CD4-positive, alpha-beta memory T cell (primary cell): ENCODE results near the gene TEKTIP1. TPM values are rescaled to one million over a fixed set of nuclear protein-coding genes. Genes with fewer than 3 reads are reported as not detected.

Experiments used
- CTCF ChIA-PET: fragments of 350-600 bp; sonication (Branson Sonifier 250); formaldehyde crosslinking; loops from one replicate; lab custom pipeline; 2021; ENCODE audit warnings: inconsistent platforms; ENCODE audit not compliant: partially characterized antibody; lab: Charles Lee
- POLR2A ChIA-PET: fragments of 350-600 bp; sonication (Branson Sonifier 250); formaldehyde crosslinking; loops from one replicate; lab custom pipeline; 2021; ENCODE audit not compliant: partially characterized antibody; lab: Charles Lee
- DNase-seq, 5 donors: peaks; one replicate each; pipeline versions ENCODE4 v3.0.0 to v3.0.0-alpha.2; 2020 to 2022; ENCODE audit warnings: mixed read lengths in 1 of 5
- H3K27ac ChIP-seq: one replicate; pipeline ENCODE4 v1.7.0; 2013; ENCODE audit warnings: low read depth, low read length
- H3K27me3 ChIP-seq: 2 replicates; pipeline ENCODE4 v1.7.0; 2013; ENCODE audit warnings: mild to moderate bottlenecking, low read length, moderate library complexity; ENCODE audit not compliant: insufficient read depth
- H3K36me3 ChIP-seq: 2 replicates; pipeline ENCODE4 v1.7.0; 2013; ENCODE audit warnings: mild to moderate bottlenecking, low read length, moderate library complexity; ENCODE audit not compliant: insufficient read depth
- H3K4me1 ChIP-seq: 2 replicates; pipeline ENCODE4 v1.7.0; 2013; ENCODE audit warnings: mild to moderate bottlenecking, low read length, moderate library complexity; ENCODE audit not compliant: insufficient read depth
- H3K4me3 ChIP-seq, 2 donors: one replicate each; pipeline ENCODE4 v1.7.0; 2013; ENCODE audit warnings: low read length in 2 of 2, mild to moderate bottlenecking in 1 of 2
- H3K9me3 ChIP-seq, 2 donors: one replicate each; pipeline ENCODE4 v1.7.0; 2013; ENCODE audit warnings: low read length in 2 of 2, control low read depth in 1 of 2; ENCODE audit not compliant: control insufficient read depth in 1 of 2
- H3K27ac Mint-ChIP-seq, 7 donors: one replicate each; pipeline ENCODE4 v1.8.0; 2020 to 2021; ENCODE audit warnings: mixed read lengths in 7 of 7, mild to moderate bottlenecking in 6 of 7, inconsistent platforms in 3 of 7, moderate library complexity in 3 of 7
- H3K27me3 Mint-ChIP-seq, 2 donors: one replicate each; pipeline ENCODE4 v1.8.0; 2020 to 2021; ENCODE audit warnings: mixed read lengths in 2 of 2
- H3K36me3 Mint-ChIP-seq, 2 donors: one replicate each; pipeline ENCODE4 v1.8.0; 2020 to 2021; ENCODE audit warnings: mixed read lengths in 2 of 2, inconsistent platforms in 1 of 2, mild to moderate bottlenecking in 1 of 2
- H3K4me1 Mint-ChIP-seq, 4 donors: one replicate each; pipeline ENCODE4 v1.8.0; 2020 to 2021; ENCODE audit warnings: mixed read lengths in 4 of 4, mild to moderate bottlenecking in 1 of 4
- H3K4me3 Mint-ChIP-seq, 8 donors: one replicate each; pipeline ENCODE4 v1.8.0; 2020 to 2021; ENCODE audit warnings: mixed read lengths in 8 of 8, mild to moderate bottlenecking in 7 of 8, moderate library complexity in 6 of 8, inconsistent platforms in 3 of 8
- H3K9me3 Mint-ChIP-seq, 8 donors: one replicate each; pipeline ENCODE4 v1.8.0; 2020 to 2021; ENCODE audit warnings: mixed read lengths in 8 of 8, mild to moderate bottlenecking in 5 of 8, inconsistent platforms in 3 of 8, moderate library complexity in 1 of 8
- intact Hi-C: fragments of 100-400 bp; cut with micrococcal nuclease; formaldehyde crosslinking; loops from one replicate; pipeline ENCODE4 v1.15.1; 2023
- polyA plus RNA-seq, 2 donors: library from polyadenylated mRNA; unstranded; fragments of 300-500 nt; fragmentation: Illumina TruSeq; gene quantifications; one replicate each; pipeline ENCODE4 v1.2.3, GENCODE V29; 2021
- total RNA-seq, 2 experiments: library from RNA; stranded (reverse); gene quantifications; one replicate each; pipeline ENCODE4 v1.2.3, GENCODE V29; 2021

TEKTIP1 gene
- total and polyA plus RNA-seq, 4 experiments from 2014 or later, result 0.55 to 10.6 (median 8.1) TPM; not detected in 1

GRCh38 chr19:3501780-3502179 is 37.2 kb upstream of the TEKTIP1 start:
- H3K36me3 Mint-ChIP-seq, result peaks cover 11 to 19% of the 10 kb centered on the region in 2 donors
- Histone ChIP-seq H3K4me1 (peaks cover 34% of the 10 kb centered on the region), H3K36me3 (peaks cover 6% of the 10 kb centered on the region), H3K27ac (no peak overlapping the region), H3K9me3 (no peaks in the 10 kb centered on the region), H3K4me3 (no peak overlapping the region), H3K27me3 (no peaks in the 10 kb centered on the region)
- DNase-seq, result no peak
- peaks cover 0 to 8% (median 0%) of the 10 kb centered on the region in 8 donors for H3K9me3 Mint-ChIP-seq
- intact Hi-C loops, result no loop called here
- H3K27me3 Mint-ChIP-seq, result no peaks in the 10 kb centered on the region
- peaks cover 25 to 48% (median 32%) of the 10 kb centered on the region in 4 donors for H3K4me1 Mint-ChIP-seq
- H3K4me3 Mint-ChIP-seq, result no peak overlapping the region
- ChIA-PET POLR2A (interaction anchor here (0.6 to 2.0 kb wide), 5 partner anchors 10 to 261 kb away, joined by 3 to 10 read pairs (median 3); partner anchors contain the start of gene MRPL54), CTCF (interaction anchor here (2.2 to 6.1 kb wide), 2 partner anchors 10 to 16 kb away, joined by 7 to 39 read pairs; no protein-coding TSS in a partner anchor)
- H3K27ac Mint-ChIP-seq, result peak overlapping the region in 1 of 7 donors; percentile 77

- H3K36me3 ChIP-seq, result no peaks in the 10 kb centered on the region
- intact Hi-C loops, result no loop called here
- no peaks in the 10 kb centered on the region for H3K9me3 ChIP-seq
- no peak for DNase-seq
- peaks cover 27 to 49% (median 38%) of the 10 kb centered on the region in 4 donors for H3K4me1 Mint-ChIP-seq
- H3K27ac ChIP-seq, result no peak overlapping the region
- peaks cover 3 to 19% of the 10 kb centered on the region in 2 donors for H3K36me3 Mint-ChIP-seq
- H3K27ac Mint-ChIP-seq, result peak overlapping the region in 1 of 7 donors; percentile 30
- no peaks in the 10 kb centered on the region for H3K27me3 ChIP-seq
- no peak overlapping the region for H3K4me3 Mint-ChIP-seq
- CTCF ChIA-PET, result interaction anchor here (1.4 kb wide), 1 partner anchor 74 kb away, joined by 3 read pairs; no protein-coding TSS in a partner anchor
- H3K27me3 Mint-ChIP-seq, result no peaks in the 10 kb centered on the region
- no peak overlapping the region for H3K4me3 ChIP-seq
- POLR2A ChIA-PET, result interaction anchor here (0.6 kb wide), 1 partner anchor 17 kb away, joined by 3 read pairs; no protein-coding TSS in a partner anchor
- H3K4me1 ChIP-seq, result peaks cover 45% of the 10 kb centered on the region
- H3K9me3 Mint-ChIP-seq, result peaks cover 0 to 6% (median 0%) of the 10 kb centered on the region in 8 donors
Observed at GRCh38 chr19:3503036-3503572, 35.9 kb upstream of the TEKTIP1 start.

- Mint-ChIP-seq H3K27me3 (no peaks in the 10 kb centered on the region), H3K36me3 (peaks cover 6 to 27% of the 10 kb centered on the region in 2 donors), H3K27ac (peak overlapping the region; percentile 86 to 99 (median 97)), H3K4me1 (peaks cover 34 to 57% (median 43%) of the 10 kb centered on the region in 4 donors), H3K9me3 (peaks cover 0 to 6% (median 0%) of the 10 kb centered on the region in 8 donors), H3K4me3 (peak overlapping the region in 7 of 8 donors; percentile 64 to 96 (median 91))
- intact Hi-C loops, result loop anchor here (5.0 kb wide), 1 partner anchor 68 kb away; the partner anchor contains the start of gene HMG20B
- Histone ChIP-seq H3K9me3 (no peaks in the 10 kb centered on the region), H3K36me3 (no peaks in the 10 kb centered on the region), H3K4me1 (peaks cover 47% of the 10 kb centered on the region), H3K27ac (no peak overlapping the region), H3K27me3 (no peaks in the 10 kb centered on the region), H3K4me3 (no peak overlapping the region)
- ChIA-PET CTCF (interaction anchor here (0.8 to 1.3 kb wide), 3 partner anchors 19 to 84 kb away, joined by 3 to 4 read pairs (median 3); no protein-coding TSS in a partner anchor), POLR2A (interaction anchor here (0.6 to 1.0 kb wide), 3 partner anchors 8 to 468 kb away, joined by 3 to 4 read pairs (median 4); partner anchors contain the start of gene MFSD12)
- DNase-seq, result no peak
Observed at GRCh38 chr19:3504735-3505134, 34.2 kb upstream of the TEKTIP1 start.

- POLR2A ChIA-PET, result interaction anchor here (0.6 to 1.7 kb wide), 10 partner anchors 9 to 469 kb away, joined by 3 to 6 read pairs (median 4); partner anchors contain the start of gene MFSD12
- Mint-ChIP-seq H3K36me3 (peaks cover 6 to 27% of the 10 kb centered on the region in 2 donors), H3K9me3 (peaks cover 0 to 2% (median 0%) of the 10 kb centered on the region in 8 donors), H3K27ac (peak within 1 kb of the TSS; percentile 96 to 99 (median 97)), H3K4me1 (peaks cover 33 to 62% (median 46%) of the 10 kb centered on the region in 4 donors), H3K27me3 (no peaks in the 10 kb centered on the region), H3K4me3 (peak within 1 kb of the TSS; percentile 87 to 96 (median 92))
- CTCF ChIA-PET, result no interaction called here
- intact Hi-C loops, result loop anchor here (1.0 to 5.0 kb wide), 4 partner anchors 49 to 122 kb away; partner anchors contain the start of gene HMG20B
- peak within 1 kb of the TSS; percentile 73 to 77 for H3K4me3 ChIP-seq
- peaks cover 52% of the 10 kb centered on the region for H3K4me1 ChIP-seq
- H3K9me3 ChIP-seq, result no peaks in the 10 kb centered on the region
- H3K36me3 ChIP-seq, result peaks cover 3% of the 10 kb centered on the region
- peak within 1 kb of the TSS; percentile 91 for H3K27ac ChIP-seq
- H3K27me3 ChIP-seq, result no peaks in the 10 kb centered on the region
- peak; percentile 99 to 100 (median 100) for DNase-seq
Observed at GRCh38 chr19:3505598-3506383, 33.2 kb upstream of the TEKTIP1 start, which contains the start of gene FZR1. TSS of gene FZR1 (plus strand) at chr19:3506311. CDS start at chr19:3522990, 16,679 bp downstream.

GRCh38 chr19:3506384-3507340 is 32.3 kb upstream of the TEKTIP1 start:
- intact Hi-C loops, result loop anchor here (1.0 to 5.0 kb wide), 4 partner anchors 48 to 121 kb away; partner anchors contain the start of gene HMG20B
- no peaks in the 10 kb centered on the region for H3K9me3 ChIP-seq
- Mint-ChIP-seq H3K27ac (peak overlapping the region; percentile 84 to 97 (median 94)), H3K27me3 (no peaks in the 10 kb centered on the region), H3K9me3 (peaks cover 0 to 2% (median 0%) of the 10 kb centered on the region in 8 donors), H3K4me1 (peaks cover 30 to 67% (median 46%) of the 10 kb centered on the region in 4 donors), H3K36me3 (peaks cover 6 to 27% of the 10 kb centered on the region in 2 donors), H3K4me3 (peak overlapping the region; percentile 87 to 94 (median 90))
- H3K27me3 ChIP-seq, result no peaks in the 10 kb centered on the region
- H3K36me3 ChIP-seq, result peaks cover 3% of the 10 kb centered on the region
- CTCF ChIA-PET, result no interaction called here
- POLR2A ChIA-PET, result interaction anchor here (0.6 to 1.7 kb wide), 7 partner anchors 9 to 72 kb away, joined by 3 to 6 read pairs (median 4); no protein-coding TSS in a partner anchor
- H3K4me3 ChIP-seq, result peak overlapping the region; percentile 47 to 75
- peak overlapping the region; percentile 91 for H3K27ac ChIP-seq
- DNase-seq, result peak; percentile 22 to 67 (median 27)
- H3K4me1 ChIP-seq, result peaks cover 48% of the 10 kb centered on the region
